Tongue (tissue), 2 donors: Measurements from ENCODE around the gene DAB2IP. TPM values are rescaled to one million over a fixed set of nuclear protein-coding genes. Genes with fewer than 3 reads are reported as not detected.
A peak's percentile ranks its signal among the peaks of the same experiment; 100 is the strongest.
"Not testable (repeated sequence)": the region's sequence is repeated elsewhere in the genome, so short reads cannot be mapped to it uniquely, and the experiment has no call there.

Experiments
- DNase-seq: peaks from one replicate; pipeline ENCODE4 v3.0.0-alpha.2; 2015
- total RNA-seq: library from RNA; depleted of rRNA; stranded (reverse); fragments of >200 nt; gene quantifications from one replicate; pipeline ENCODE4 v1.2.3, GENCODE V29; 2014

The DAB2IP gene
- total RNA-seq, 1 donor from 2014 or later: 41.9 TPM

- DNase-seq: no peak
These were observed 25.4 kb upstream of the DAB2IP start for GRCh38 chr9:121626012-121626411.

GRCh38 chr9:121627427-121627826 is 24.0 kb upstream of the DAB2IP start:
- no peak for DNase-seq

DNA sequence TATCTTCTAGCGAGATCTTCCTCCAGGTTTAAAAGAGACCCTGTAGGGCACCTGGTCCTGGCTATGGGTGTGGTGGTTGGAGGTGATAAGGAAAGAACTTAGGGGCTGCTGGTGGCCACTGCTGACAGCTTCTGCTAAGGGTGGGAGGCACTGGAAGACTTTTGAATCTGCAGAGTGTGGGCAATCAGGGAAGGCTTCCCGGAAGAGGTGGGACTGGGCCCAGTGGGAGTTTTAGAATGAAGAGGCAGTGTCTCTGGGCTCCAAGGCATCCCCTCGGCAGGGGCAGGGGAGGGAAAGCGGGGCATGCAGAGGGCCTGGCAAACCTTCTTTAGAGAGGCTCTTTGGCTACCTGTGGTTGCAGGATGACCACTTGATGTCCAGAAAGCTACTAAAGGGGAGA is 23.0 kb upstream of the DAB2IP start:
- no peak for DNase-seq

- no peak for DNase-seq
These were observed 20.3 kb upstream of the DAB2IP start for GRCh38 chr9:121631115-121631514.

DNA sequence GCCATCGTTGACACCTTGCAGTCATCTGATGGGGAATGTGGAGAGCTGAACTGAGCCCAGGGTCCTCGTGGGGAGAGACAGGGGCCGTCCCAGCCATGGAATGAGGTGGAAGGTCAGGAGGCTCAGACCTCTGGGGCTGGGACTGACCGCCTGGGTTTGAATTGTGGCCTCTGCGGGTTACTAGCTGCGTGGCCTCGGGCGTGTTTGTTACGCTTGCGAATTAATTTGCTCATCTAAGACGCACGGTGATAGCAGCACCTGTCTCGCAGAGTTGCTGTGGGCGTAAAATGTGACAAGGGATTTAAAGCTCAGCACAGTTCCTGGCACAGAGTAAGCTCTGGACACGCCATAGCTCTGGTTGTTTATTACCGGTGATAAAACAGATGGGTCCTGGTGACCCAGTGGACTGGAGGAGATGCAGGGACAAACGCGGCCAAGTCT is 19.4 kb upstream of the DAB2IP start:
- DNase-seq: no peak

GRCh38 chr9:121633119-121633714 is 18.2 kb upstream of the DAB2IP start:
- DNase-seq: no peak

GRCh38 chr9:121633736-121634135 is 17.7 kb upstream of the DAB2IP start:
- no peak for DNase-seq

GRCh38 chr9:121634329-121635261 is 16.8 kb upstream of the DAB2IP start:
- DNase-seq: peak; percentile 69

DNA sequence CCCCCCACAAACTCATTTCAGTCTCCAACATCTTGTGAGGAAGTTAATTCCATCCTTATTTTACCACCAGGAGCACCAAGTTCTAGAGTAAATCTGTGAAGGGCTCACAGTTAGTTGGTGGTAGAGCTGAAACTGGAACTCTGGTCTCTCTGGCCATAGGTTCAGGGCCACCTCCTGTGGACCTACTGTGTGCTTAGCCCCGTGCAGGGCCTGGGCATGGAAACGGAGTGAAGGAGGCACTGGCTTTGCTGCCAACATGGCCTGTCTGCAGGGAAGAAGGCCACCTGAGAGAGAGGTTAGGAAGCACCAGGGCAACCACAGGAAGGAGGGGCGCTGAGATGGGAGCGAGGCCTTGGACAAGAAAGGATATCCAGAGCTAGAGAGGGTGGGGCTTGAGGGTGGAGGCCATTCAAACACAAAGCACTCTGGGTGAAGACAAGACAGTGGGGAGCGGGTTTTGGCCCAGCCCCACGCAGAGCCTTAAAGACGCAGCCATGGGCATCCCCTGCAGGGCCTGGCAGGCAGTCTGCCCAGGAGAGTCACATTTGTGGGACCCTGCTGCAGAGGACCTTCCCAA is 16.0 kb upstream of the DAB2IP start:
- DNase-seq: no peak

DNA sequence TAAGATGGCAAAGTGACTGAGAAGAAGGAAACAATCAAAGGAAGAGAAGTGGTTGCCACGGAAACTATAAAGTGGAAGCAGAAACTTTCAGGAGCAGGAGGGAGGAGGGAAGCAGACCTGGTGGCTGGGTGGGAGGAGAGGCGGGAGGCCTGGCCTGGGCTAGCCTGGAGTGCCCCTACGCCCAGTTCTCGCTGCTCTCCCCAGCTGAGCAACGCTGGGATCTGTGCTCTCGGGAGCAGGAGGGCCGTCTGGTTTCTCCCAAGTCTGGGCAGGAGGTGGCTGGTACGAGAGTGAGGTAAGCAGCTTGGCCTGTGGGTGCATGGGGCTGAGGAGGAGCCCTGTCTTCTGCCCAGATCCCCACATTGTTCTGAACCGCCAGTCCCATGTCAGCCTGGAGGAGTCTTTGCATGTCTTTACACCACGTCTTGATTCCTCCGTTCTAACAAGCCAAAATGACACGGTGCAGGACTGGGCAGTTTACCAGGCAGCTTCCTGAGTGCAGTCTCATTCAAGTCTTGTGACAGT is 15.0 kb upstream of the DAB2IP start:
- peak; percentile 70 for DNase-seq

DNA sequence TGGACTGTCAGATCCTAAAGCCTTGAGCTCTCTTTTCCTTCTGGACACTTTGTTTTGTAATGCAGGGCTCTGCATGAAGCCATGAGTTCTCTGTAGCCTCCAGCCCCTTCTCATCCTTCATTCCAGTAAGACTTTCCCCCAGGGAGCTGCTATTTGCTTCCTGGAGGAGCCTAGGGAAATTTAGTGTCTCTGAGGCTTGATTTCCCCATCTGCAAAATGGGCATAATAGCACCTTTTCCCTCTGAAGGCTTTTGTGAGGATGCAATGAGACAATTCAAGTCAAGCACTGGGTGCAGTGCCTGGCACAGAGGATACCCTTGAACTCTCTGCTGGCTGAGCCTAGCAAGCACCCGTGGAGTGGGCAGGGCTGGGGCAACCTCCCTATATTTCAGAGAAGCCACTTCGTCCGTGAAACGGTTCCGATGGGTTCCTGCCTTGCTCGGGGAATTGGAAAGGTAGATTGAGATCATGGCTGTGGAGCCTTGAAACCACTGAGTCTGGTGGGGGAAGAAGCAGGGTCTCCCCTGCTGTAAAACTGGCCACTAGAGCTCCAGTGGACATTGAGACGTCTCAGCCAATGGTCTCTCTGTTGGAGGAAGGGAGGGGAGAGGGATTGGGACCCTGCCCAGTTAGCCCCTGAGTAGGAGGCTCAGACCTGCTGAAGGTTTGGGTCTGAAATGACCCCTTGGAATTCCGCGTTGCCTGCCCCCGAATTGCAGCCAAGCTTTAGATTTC is 14.3 kb upstream of the DAB2IP start:
- no peak for DNase-seq

DNA sequence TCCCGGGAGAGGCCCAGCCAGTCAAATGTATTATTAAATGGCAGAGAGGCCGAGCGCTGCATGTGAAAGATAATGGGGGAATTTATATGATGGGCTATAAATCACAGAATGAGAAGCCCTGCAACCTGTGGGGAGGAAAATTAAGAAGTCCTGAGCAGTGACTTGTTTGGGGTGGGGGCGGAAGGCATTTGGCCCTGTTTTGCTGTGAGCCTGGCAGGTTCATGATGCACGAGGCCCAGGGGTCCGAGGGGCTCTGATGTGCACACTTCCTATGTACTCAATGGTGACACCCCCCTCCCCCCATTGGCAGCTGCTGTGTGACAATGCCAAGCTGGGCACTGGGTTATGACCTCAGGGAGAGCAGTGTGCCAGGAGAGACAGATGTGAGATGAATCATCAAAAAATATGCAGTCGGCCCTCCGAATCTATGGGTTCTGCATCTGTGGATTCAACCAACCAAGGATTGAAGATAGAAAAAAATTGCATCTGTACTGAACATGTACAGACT is 13.7 kb upstream of the DAB2IP start:
- DNase-seq: peak; percentile 94

DNA sequence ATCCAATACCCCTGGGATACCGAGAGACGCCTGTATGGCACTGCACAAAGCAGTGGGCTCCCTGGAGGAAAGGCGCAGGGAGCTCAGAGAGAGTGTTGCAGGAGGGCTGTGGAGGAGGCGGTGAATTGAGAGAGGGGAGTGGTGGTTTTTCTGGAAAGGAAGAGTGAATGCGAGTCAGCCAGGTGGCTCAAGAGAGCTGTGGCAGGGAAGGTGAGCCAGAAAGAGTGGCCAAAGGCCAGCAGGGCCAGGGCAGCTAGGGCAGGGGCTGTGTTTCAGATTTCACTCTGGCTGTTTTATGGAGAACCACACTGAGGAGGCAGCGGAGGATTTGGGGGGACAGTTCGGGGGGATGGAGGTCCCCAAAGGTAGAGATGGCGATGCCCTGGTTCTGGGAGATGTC is 13.0 kb upstream of the DAB2IP start:
- no peak for DNase-seq

DNA sequence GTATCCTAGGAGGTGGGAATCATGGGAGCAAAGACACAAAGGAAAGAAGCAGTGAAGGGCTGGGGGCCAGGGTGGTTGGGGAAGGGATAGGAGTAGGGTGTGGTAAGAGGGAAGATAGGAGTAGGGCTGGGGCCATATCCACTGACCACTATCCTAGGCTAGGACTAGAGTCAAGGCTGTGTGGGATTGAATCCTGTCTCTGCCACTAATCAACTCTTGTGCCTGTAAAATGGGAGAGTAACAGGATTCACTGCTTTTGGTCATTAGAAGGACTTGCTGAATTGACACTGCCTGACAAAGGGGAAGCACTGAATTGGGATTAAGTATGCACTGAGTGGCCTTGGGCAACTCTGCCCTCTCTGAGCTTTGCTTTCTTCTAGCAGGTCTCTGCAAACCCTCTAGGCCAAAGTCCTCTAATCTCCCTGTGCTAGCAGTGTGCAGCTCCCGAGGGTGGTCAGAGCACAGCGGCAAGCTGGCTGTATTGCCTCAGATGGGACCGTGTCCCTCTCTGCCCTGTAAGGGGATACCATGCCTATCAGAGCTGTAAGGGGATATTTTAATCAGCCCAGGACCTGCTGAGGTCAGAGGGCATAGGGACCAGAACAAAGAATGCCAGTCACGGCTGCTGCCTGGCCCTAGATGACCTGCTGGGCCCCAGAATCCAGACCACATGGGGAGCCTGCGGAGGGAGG is 12.4 kb upstream of the DAB2IP start:
- no peak for DNase-seq

DNA sequence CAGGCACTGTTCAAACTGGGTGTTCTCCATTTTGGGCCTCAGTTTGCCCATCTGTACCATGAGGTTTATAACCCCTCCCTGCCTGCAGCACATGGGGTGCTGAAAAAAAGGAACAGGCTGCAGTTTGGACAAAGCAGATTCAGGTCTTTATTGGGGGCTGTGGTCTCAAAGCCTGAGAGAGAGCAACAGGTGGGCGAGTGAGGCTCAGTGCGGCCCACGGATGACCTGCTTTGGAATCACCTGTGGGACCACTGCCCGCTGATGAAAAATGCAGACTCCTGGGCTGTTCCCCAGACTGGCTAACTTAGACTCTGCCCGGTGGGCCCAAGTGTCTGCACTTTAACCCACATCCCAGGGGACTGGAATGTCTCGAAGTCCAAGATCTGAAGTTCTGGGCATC is 11.8 kb upstream of the DAB2IP start:
- no peak for DNase-seq

DNA sequence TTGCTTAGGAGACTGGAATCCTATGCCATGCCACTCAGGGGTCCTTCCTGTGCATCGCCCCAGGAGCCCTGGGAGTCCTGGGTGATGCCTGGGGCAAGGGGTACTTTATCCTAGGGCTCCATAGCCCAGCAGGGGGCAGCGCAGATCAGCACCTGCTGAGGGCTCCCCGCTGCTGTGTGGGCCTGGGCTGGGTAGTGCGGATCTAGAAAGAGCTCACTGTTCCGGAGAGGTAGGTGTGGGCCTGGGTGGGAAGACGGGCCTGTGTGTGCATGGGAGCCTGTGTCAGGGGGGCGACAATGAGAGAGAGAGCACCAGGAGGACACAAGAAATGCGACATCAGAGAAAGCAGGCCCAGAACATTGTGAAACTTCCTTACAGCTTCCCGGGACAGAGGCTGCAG is 11.4 kb upstream of the DAB2IP start:
- DNase-seq: peak; percentile 62

DNA sequence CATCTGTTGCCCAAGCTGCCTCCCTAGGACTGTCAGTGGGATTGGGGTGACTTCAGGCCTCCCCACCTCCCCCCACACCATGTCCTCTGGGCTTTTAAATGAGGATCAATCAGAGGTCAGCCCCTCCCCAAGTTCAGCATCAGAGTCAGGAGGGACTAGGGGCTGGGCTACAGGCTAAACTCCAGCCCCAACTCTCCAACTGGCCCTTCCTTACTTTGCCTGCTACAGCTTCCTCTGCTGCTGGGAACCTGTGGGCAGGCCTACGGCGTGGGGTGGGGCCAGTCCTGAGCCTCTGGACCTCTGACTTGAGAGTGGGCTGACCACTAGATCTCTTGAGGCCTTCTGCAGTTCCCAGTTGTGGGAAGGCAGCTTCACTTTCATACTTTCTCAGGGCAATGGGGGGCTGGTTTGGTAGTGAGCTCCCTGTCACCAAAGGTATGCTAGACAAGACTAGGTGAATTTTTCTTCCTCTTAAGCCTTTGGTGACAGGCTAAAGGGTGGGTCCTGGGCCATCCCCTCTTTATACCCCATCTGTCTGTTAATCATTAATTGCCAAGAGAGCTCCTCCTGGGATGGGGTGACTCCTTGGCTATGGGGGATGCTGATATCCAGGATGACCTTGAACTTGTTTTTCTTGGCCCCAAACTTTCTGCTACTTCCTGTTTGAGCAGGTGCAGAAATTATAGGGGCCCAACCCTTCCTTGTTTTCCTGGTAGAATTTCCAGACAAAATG is 10.8 kb upstream of the DAB2IP start:
- no peak for DNase-seq

GRCh38 chr9:121641224-121641611 is 10.2 kb upstream of the DAB2IP start:
- no peak for DNase-seq

GRCh38 chr9:121642758-121643157 is 8.7 kb upstream of the DAB2IP start:
- DNase-seq: no peak

- DNase-seq: no peak
These were observed 8.0 kb upstream of the DAB2IP start for GRCh38 chr9:121643473-121643872.

DNA sequence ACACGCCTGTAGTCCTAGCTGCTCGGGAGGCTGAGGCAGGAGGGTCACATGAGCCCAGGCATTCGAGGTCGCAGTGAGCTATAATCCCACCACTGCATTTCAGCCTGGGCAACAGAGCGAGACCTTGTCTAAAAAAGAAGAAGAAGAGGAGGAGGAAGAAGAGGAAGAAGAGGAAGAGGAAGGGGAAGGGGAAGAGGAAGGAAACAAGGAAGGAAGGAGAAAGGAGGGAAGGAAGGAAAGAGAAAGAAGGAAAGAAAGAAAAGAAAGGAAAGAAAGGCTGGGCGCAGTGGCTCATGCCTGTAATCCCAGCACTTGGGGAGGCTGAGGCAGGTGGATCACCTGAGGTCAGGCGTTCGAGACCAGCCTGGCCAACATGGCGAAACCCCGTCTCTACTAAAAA is 7.4 kb upstream of the DAB2IP start:
- DNase-seq: not testable (repeated sequence)
